B cell (primary cell): Measurements from ENCODE around the gene PM20D2.

Experiments used
- EZH2 ChIP-seq: IDR thresholded peaks from 2 replicates; pipeline ENCODE4 v1.6.1; 2012; ENCODE audit warnings: borderline replicate concordance, low read depth, mild to moderate bottlenecking, moderate library complexity, low read length; ENCODE audit not compliant: insufficient read depth, poor library complexity, severe bottlenecking
- TF ChIP-seq, protein P1 (sequence below): fragments of 200-600 bp; IDR thresholded peaks from one replicate; pipeline ENCODE4 v1.8.0; 2022; ENCODE audit warnings: antibody characterized with exemption, mild to moderate bottlenecking

DNA sequence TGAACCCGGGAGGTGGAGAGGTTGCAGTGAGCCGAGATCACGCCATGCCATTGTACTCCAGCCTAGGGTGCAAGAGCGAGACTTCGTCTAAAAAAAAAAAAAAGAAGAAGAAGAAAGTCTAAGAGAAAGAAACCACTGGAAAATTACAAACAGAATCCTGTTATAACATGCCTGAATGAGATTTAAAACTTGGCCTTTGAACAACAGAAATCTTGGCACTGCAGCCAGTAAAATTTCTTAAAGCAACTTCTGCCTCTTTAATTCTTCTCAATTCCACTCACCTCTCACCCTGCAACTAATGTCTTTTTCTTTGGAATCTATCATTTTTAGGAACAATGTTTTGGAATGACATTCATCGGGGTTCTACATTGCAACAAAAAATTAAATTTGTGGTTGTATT lies 26.3 kb downstream of the PM20D2 start:
- TF ChIP-seq, protein P1, sequence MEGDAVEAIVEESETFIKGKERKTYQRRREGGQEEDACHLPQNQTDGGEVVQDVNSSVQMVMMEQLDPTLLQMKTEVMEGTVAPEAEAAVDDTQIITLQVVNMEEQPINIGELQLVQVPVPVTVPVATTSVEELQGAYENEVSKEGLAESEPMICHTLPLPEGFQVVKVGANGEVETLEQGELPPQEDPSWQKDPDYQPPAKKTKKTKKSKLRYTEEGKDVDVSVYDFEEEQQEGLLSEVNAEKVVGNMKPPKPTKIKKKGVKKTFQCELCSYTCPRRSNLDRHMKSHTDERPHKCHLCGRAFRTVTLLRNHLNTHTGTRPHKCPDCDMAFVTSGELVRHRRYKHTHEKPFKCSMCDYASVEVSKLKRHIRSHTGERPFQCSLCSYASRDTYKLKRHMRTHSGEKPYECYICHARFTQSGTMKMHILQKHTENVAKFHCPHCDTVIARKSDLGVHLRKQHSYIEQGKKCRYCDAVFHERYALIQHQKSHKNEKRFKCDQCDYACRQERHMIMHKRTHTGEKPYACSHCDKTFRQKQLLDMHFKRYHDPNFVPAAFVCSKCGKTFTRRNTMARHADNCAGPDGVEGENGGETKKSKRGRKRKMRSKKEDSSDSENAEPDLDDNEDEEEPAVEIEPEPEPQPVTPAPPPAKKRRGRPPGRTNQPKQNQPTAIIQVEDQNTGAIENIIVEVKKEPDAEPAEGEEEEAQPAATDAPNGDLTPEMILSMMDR = no peak
- TF ChIP-seq EZH2 = no peak
